Kidney (tissue), 14 donors: ENCODE data around the gene IFT88. TPM values are rescaled to one million over a fixed set of nuclear protein-coding genes. Genes with fewer than 3 reads are reported as not detected.

Experiments
- DNase-seq, 5 donors: peaks; one replicate each; pipeline ENCODE4 v3.0.0-alpha.2; 2013 to 2020
- FAIRE-seq: peaks from 2 replicates; lab custom pipeline; 2012; peaks lifted over from hg19 to GRCh38; lab: Jason Lieb, UNC
- H3K27ac ChIP-seq, 2 donors: one replicate each; pipeline ENCODE4 v1.7.0; 2013; ENCODE audit warnings: low read depth in 2 of 2, low read length in 2 of 2, inconsistent platforms in 1 of 2
- H3K27me3 ChIP-seq: one replicate; pipeline ENCODE4 v1.7.1; 2013; ENCODE audit warnings: low read length, inconsistent platforms; ENCODE audit not compliant: control insufficient read depth, insufficient read depth
- H3K36me3 ChIP-seq, 3 donors: one replicate each; pipeline versions ENCODE4 v1.7.0 to v1.7.1; 2013; ENCODE audit warnings: low read length in 3 of 3, control low read depth in 1 of 3, inconsistent platforms in 1 of 3; ENCODE audit not compliant: insufficient read depth in 3 of 3, control insufficient read depth in 2 of 3
- H3K4me1 ChIP-seq, 3 donors: one replicate each; pipeline versions ENCODE4 v1.7.0 to v1.7.1; 2013; ENCODE audit warnings: low read length in 3 of 3, inconsistent platforms in 1 of 3, low read depth in 1 of 3; ENCODE audit not compliant: control insufficient read depth in 2 of 3, insufficient read depth in 2 of 3
- H3K4me3 ChIP-seq, 3 donors: one replicate each; pipeline versions ENCODE4 v1.7.0 to v1.8.1; 2013; ENCODE audit warnings: low read length in 3 of 3, control low read depth in 1 of 3, inconsistent platforms in 1 of 3
- H3K9ac ChIP-seq, 3 donors: one replicate each; pipeline versions ENCODE4 v1.7.0 to v1.7.1; 2013; ENCODE audit warnings: low read length in 3 of 3, control low read depth in 1 of 3, inconsistent platforms in 1 of 3
- H3K9me3 ChIP-seq, 3 donors: one replicate each; pipeline versions ENCODE4 v1.7.0 to v1.7.1; 2013; ENCODE audit warnings: low read length in 3 of 3, control low read depth in 1 of 3, inconsistent platforms in 1 of 3; ENCODE audit not compliant: control insufficient read depth in 2 of 3, insufficient read depth in 1 of 3
- CTCF ChIP-seq: IDR thresholded peaks from 3 replicates; pipeline ENCODE4 v1.5.1; 2012; ENCODE audit warnings: mild to moderate bottlenecking, moderate library complexity, borderline replicate concordance; ENCODE audit not compliant: insufficient read depth; ENCODE audit errors: extremely low read depth
- intact Hi-C: fragments of 100-400 bp; cut with DNase I; formaldehyde crosslinking; loops from one replicate; pipeline ENCODE4 v1.11.1; 2022
- polyA plus RNA-seq: library from polyadenylated mRNA; stranded (reverse); fragments of 350-450 nt; fragmentation: Illumina TruSeq; extraction: RNeasy Lipid Tissue Mini Kit (QIAGEN cat#74804); gene quantifications from one replicate; pipeline ENCODE4 v1.2.3, GENCODE V29; 2014; ENCODE audit warnings: low read depth, low replicate concordance; ENCODE audit not compliant: insufficient read depth
- total RNA-seq: library from RNA; stranded (reverse); fragmentation: NEBNext Ultra II Directional; extraction: Animal tissue kit (Norgen Biotek cat#: 25700); gene quantifications from one replicate; pipeline ENCODE4 v1.2.1, GENCODE V29; 2021
- donor health status: control.
- donor health status: control.
- donor health status: control.
- donor health status: control.
- donor health status: control.
- donor health status: DM: yes; HTN: yes; CAD: no.
- donor health status: Normal renal cell carcinoma (clear cell type).

The IFT88 gene
- total and polyA plus RNA-seq, 2 donors from 2014 or later = 20.2 to 30.3 TPM

GRCh38 chr13:20717581-20718542 lies 150.9 kb downstream of the IFT88 start:
- Histone ChIP-seq H3K27me3 (no peaks in the 10 kb centered on the region), H3K36me3 (no peaks in the 10 kb centered on the region), H3K9ac (no peak overlapping the region), H3K9me3 (no peaks in the 10 kb centered on the region), H3K4me1 (peaks cover 0 to 6% (median 0%) of the 10 kb centered on the region in 3 donors), H3K4me3 (no peak overlapping the region), H3K27ac (no peak overlapping the region)
- DNase-seq = no peak
- no peak for TF ChIP-seq CTCF
- FAIRE-seq = no peak
- intact Hi-C loops = no loop called here

- Histone ChIP-seq H3K27ac (no peak overlapping the region), H3K9ac (no peak overlapping the region), H3K4me3 (no peak overlapping the region), H3K9me3 (no peaks in the 10 kb centered on the region), H3K36me3 (no peaks in the 10 kb centered on the region), H3K27me3 (no peaks in the 10 kb centered on the region), H3K4me1 (peaks cover 0 to 5% (median 0%) of the 10 kb centered on the region in 3 donors)
- no peak for DNase-seq
- intact Hi-C loops = no loop called here
- TF ChIP-seq CTCF = no peak
- FAIRE-seq = no peak
These were observed 152.1 kb downstream of the IFT88 start for GRCh38 chr13:20718958-20719566.

- Histone ChIP-seq H3K27me3 (no peaks in the 10 kb centered on the region), H3K9me3 (no peaks in the 10 kb centered on the region), H3K9ac (no peak overlapping the region), H3K36me3 (no peaks in the 10 kb centered on the region), H3K4me1 (peaks cover 0 to 5% (median 0%) of the 10 kb centered on the region in 3 donors), H3K27ac (no peak overlapping the region), H3K4me3 (no peak overlapping the region)
- FAIRE-seq = no peak
- DNase-seq = peak in 1 of 5 donors; percentile 19
- intact Hi-C loops = no loop called here
- TF ChIP-seq CTCF = no peak
These were observed 152.8 kb downstream of the IFT88 start for GRCh38 chr13:20719783-20720182.
